Endothelial cell (in vitro differentiated cells): Measurements from ENCODE around the gene SLC16A11. TPM values are rescaled to one million over a fixed set of nuclear protein-coding genes. Genes with fewer than 3 reads are reported as not detected.

ENCODE experiments used
- DNase-seq: peaks from one replicate; pipeline ENCODE4 v3.0.0; 2021; ENCODE audit warnings: low spot score
- H3K27ac Mint-ChIP-seq: one replicate; pipeline ENCODE4 v1.8.0; 2021; ENCODE audit warnings: mixed read lengths, inconsistent platforms; ENCODE audit not compliant: unreplicated experiment
- H3K27me3 Mint-ChIP-seq: one replicate; pipeline ENCODE4 v1.8.0; 2021; ENCODE audit warnings: mild to moderate bottlenecking, moderate library complexity, mixed read lengths, inconsistent platforms; ENCODE audit not compliant: unreplicated experiment
- H3K36me3 Mint-ChIP-seq: one replicate; pipeline ENCODE4 v1.8.0; 2021; ENCODE audit warnings: mild to moderate bottlenecking, low read depth, mixed read lengths, inconsistent platforms; ENCODE audit not compliant: unreplicated experiment
- H3K4me1 Mint-ChIP-seq: one replicate; pipeline ENCODE4 v1.8.0; 2021; ENCODE audit warnings: mild to moderate bottlenecking, mixed read lengths, inconsistent platforms; ENCODE audit not compliant: unreplicated experiment
- H3K4me3 Mint-ChIP-seq: one replicate; pipeline ENCODE4 v1.8.0; 2021; ENCODE audit warnings: mild to moderate bottlenecking, mixed read lengths, inconsistent platforms; ENCODE audit not compliant: unreplicated experiment
- H3K9me3 Mint-ChIP-seq: one replicate; pipeline ENCODE4 v1.8.0; 2021; ENCODE audit warnings: mixed read lengths, inconsistent platforms; ENCODE audit not compliant: unreplicated experiment
- CTCF ChIP-seq: fragments of 200-600 bp; sonication (generic); IDR thresholded peaks from one replicate; pipeline ENCODE4 v1.5.0; 2021; ENCODE audit warnings: antibody characterized with exemption; ENCODE audit not compliant: unreplicated experiment
- total RNA-seq: library from RNA; stranded (reverse); fragmentation: NEBNext Ultra II Directional; extraction: Animal tissue kit (Norgen Biotek cat#: 25700); gene quantifications from one replicate; pipeline ENCODE4 v1.2.1, GENCODE V29; 2021; ENCODE audit not compliant: unreplicated experiment

SLC16A11 gene
- total RNA-seq, 1 donor from 2014 or later, result 0.33 TPM

DNA sequence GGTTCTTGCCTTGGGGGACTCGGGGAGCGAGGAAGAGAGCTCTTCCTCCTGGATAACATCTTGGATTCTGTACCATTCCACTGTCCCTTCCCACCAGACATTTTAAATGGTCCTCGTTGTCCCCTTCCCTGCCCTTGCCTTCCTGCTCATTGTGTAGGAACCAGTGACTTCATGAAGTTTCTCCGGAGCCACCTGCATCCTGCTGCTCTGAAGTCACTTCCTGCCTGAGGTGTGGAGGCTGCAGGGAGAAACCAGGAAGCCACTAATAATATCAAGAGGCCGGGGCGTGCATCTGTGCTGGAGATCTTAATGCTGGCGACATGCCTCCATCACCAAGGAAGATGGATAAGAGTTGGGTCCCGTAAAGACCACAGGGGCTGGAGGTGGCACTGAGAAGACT is 14.2 kb downstream of the SLC16A11 start:
- peak overlapping the region; percentile 73 for H3K4me3 Mint-ChIP-seq
- TF ChIP-seq CTCF, result no peak
- peak overlapping the region; percentile 97 for H3K27ac Mint-ChIP-seq
- H3K36me3 Mint-ChIP-seq, result peaks cover 72% of the 10 kb centered on the region
- no peaks in the 10 kb centered on the region for H3K9me3 Mint-ChIP-seq
- DNase-seq, result peak; percentile 58
- H3K4me1 Mint-ChIP-seq, result peaks cover 75% of the 10 kb centered on the region
- H3K27me3 Mint-ChIP-seq, result peaks cover 25% of the 10 kb centered on the region

GRCh38 chr17:7029096-7029495 is 14.8 kb downstream of the SLC16A11 start:
- no peak for TF ChIP-seq CTCF
- H3K27me3 Mint-ChIP-seq, result peaks cover 25% of the 10 kb centered on the region
- peaks cover 77% of the 10 kb centered on the region for H3K4me1 Mint-ChIP-seq
- H3K9me3 Mint-ChIP-seq, result no peaks in the 10 kb centered on the region
- DNase-seq, result no peak
- peaks cover 77% of the 10 kb centered on the region for H3K36me3 Mint-ChIP-seq
- peak overlapping the region; percentile 97 for H3K27ac Mint-ChIP-seq
- H3K4me3 Mint-ChIP-seq, result peak overlapping the region; percentile 73

DNA sequence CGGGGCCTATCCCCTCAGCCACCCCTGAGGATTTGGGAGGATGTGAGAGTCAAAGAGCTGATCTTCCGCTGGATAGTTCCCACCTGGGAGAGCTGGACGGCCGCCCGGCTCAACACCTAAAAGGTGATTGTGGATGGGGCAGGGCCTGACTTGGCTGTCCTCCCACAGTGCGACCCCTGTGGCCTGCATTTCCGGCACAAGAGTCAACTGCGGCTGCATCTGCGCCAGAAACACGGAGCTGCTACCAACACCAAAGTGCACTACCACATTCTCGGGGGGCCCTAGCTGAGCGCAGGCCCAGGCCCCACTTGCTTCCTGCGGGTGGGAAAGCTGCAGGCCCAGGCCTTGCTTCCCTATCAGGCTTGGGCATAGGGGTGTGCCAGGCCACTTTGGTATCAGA is 16.6 kb downstream of the SLC16A11 start:
- no peak for TF ChIP-seq CTCF
- peaks cover 79% of the 10 kb centered on the region for H3K36me3 Mint-ChIP-seq
- peak overlapping the region; percentile 86 for H3K4me3 Mint-ChIP-seq
- no peak for DNase-seq
- H3K4me1 Mint-ChIP-seq, result peaks cover 80% of the 10 kb centered on the region
- H3K9me3 Mint-ChIP-seq, result no peaks in the 10 kb centered on the region
- H3K27ac Mint-ChIP-seq, result peak overlapping the region; percentile 52
- peaks cover 28% of the 10 kb centered on the region for H3K27me3 Mint-ChIP-seq

DNA sequence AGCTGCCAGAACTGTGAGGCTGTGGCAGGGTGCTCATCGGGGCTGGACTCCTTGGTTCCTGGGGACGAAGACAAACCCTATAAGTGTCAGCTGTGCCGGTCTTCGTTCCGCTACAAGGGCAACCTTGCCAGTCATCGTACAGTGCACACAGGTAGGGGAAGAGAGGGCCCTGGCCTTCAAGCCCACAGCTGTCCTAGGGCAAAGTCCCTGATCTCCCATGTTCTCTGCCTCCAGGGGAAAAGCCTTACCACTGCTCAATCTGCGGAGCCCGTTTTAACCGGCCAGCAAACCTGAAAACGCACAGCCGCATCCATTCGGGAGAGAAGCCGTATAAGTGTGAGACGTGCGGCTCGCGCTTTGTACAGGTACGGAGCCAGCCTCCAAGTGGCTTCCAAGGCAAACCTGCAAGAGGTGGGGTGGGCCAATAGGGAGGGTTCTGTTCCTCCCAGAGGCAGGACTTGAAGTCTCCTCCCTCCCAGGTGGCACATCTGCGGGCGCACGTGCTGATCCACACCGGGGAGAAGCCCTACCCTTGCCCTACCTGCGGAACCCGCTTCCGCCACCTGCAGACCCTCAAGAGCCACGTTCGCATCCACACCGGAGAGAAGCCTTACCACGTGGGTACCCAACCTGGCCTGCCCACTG is 17.3 kb downstream of the SLC16A11 start:
- H3K27me3 Mint-ChIP-seq, result peaks cover 28% of the 10 kb centered on the region
- TF ChIP-seq CTCF, result no peak
- H3K4me1 Mint-ChIP-seq, result peaks cover 81% of the 10 kb centered on the region
- no peaks in the 10 kb centered on the region for H3K9me3 Mint-ChIP-seq
- DNase-seq, result no peak
- peak overlapping the region; percentile 83 for H3K4me3 Mint-ChIP-seq
- peak overlapping the region; percentile 75 for H3K27ac Mint-ChIP-seq
- H3K36me3 Mint-ChIP-seq, result peaks cover 74% of the 10 kb centered on the region

DNA sequence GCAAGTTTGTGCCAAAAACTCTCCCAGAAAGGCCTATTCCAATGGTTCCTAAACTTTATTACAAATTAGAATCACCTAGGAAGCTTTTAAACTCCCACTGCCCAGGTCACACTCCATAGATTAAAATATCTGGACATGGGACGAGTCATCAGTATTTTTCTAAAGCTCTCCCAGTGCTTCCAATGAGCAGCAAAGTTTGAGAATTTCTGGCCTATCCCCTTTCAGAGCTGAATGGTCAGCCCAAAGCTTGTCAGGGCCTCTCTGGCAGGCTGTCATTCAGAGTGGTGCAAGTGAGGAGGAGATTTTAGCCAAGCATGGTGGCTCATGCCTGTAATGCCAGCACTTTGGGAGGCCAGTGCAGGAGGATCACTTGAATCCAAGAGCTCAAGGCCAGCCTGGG is 18.6 kb downstream of the SLC16A11 start:
- no peak for TF ChIP-seq CTCF
- peaks cover 35% of the 10 kb centered on the region for H3K27me3 Mint-ChIP-seq
- peaks cover 71% of the 10 kb centered on the region for H3K36me3 Mint-ChIP-seq
- peaks cover 86% of the 10 kb centered on the region for H3K4me1 Mint-ChIP-seq
- no peak for DNase-seq
- peak overlapping the region; percentile 74 for H3K27ac Mint-ChIP-seq
- peak overlapping the region; percentile 100 for H3K4me3 Mint-ChIP-seq
- H3K9me3 Mint-ChIP-seq, result no peaks in the 10 kb centered on the region
